Activated CD4-positive, CD25-positive, alpha-beta regulatory T cell (primary cell): ENCODE measurements around the gene FKBP1B.
A peak's percentile ranks its signal among the peaks of the same experiment; 100 is the strongest.
"Not testable (repeated sequence)": the region's sequence is repeated elsewhere in the genome, so short reads cannot be mapped to it uniquely, and the experiment has no call there.

Source experiments
- DNase-seq, 4 experiments: peaks; one replicate each; lab custom pipeline; 2025; lab: John Stamatoyannopoulos, UW

The FKBP1B gene

GRCh38 chr2:24022975-24023575 is 26.5 kb upstream of the FKBP1B start:
- DNase-seq = no peak

GRCh38 chr2:24024018-24024417 is 25.5 kb upstream of the FKBP1B start:
- DNase-seq = no peak

- DNase-seq = no peak
Measured at GRCh38 chr2:24024996-24025663, 24.4 kb upstream of the FKBP1B start.

- DNase-seq = no peak
Measured at GRCh38 chr2:24026233-24026632, 23.3 kb upstream of the FKBP1B start.

GRCh38 chr2:24038786-24039499 is 10.6 kb upstream of the FKBP1B start:
- DNase-seq = no peak

GRCh38 chr2:24040511-24040910 is 9.0 kb upstream of the FKBP1B start:
- DNase-seq = no peak

GRCh38 chr2:24043133-24043532 is 6.4 kb upstream of the FKBP1B start:
- DNase-seq = not testable (repeated sequence)

- DNase-seq = no peak
Measured at GRCh38 chr2:24045511-24046508, 3.7 kb upstream of the FKBP1B start.

- DNase-seq = no peak
Measured at GRCh38 chr2:24046599-24046929, 3.0 kb upstream of the FKBP1B start.

GRCh38 chr2:24046930-24047702 is 2.4 kb upstream of the FKBP1B start, which contains the start of gene WDCP:
TSS of gene WDCP (minus strand) at chr2:24047391. CDS start at chr2:24039494, 7,897 bp downstream.
- peak; percentile 70 to 83 (median 80) for DNase-seq

- DNase-seq = no peak
Measured at GRCh38 chr2:24047703-24048033, 1.9 kb upstream of the FKBP1B start.

GRCh38 chr2:24048769-24049484 is 614 bp upstream of the FKBP1B start:
- no peak for DNase-seq

GRCh38 chr2:24050041-24050979 is 769 bp downstream of the FKBP1B start:
- peak in 1 of 4 experiments; percentile 9 for DNase-seq

GRCh38 chr2:24051833-24052232 is 2.3 kb downstream of the FKBP1B start:
- no peak for DNase-seq

GRCh38 chr2:24052951-24053350 is 3.4 kb downstream of the FKBP1B start:
- DNase-seq = no peak

GRCh38 chr2:24054366-24055010 is 4.9 kb downstream of the FKBP1B start:
- no peak for DNase-seq

- no peak for DNase-seq
Measured at GRCh38 chr2:24055750-24056149, 6.2 kb downstream of the FKBP1B start.

- no peak for DNase-seq
Measured at GRCh38 chr2:24058564-24059271, 9.2 kb downstream of the FKBP1B start.
